GM18502 (cell line): ENCODE results near the gene KIFAP3.
"Not testable (repeated sequence)": the region's sequence is repeated elsewhere in the genome, so short reads cannot be mapped to it uniquely, and the experiment has no call there.

Experiments used
- ATAC-seq: cut with Tn5 transposase; IDR thresholded peaks from one replicate; pipeline ENCODE4 v1.9.1; 2021; ENCODE audit warnings: mild to moderate bottlenecking; ENCODE audit not compliant: unreplicated experiment, poor library complexity

The KIFAP3 gene

DNA sequence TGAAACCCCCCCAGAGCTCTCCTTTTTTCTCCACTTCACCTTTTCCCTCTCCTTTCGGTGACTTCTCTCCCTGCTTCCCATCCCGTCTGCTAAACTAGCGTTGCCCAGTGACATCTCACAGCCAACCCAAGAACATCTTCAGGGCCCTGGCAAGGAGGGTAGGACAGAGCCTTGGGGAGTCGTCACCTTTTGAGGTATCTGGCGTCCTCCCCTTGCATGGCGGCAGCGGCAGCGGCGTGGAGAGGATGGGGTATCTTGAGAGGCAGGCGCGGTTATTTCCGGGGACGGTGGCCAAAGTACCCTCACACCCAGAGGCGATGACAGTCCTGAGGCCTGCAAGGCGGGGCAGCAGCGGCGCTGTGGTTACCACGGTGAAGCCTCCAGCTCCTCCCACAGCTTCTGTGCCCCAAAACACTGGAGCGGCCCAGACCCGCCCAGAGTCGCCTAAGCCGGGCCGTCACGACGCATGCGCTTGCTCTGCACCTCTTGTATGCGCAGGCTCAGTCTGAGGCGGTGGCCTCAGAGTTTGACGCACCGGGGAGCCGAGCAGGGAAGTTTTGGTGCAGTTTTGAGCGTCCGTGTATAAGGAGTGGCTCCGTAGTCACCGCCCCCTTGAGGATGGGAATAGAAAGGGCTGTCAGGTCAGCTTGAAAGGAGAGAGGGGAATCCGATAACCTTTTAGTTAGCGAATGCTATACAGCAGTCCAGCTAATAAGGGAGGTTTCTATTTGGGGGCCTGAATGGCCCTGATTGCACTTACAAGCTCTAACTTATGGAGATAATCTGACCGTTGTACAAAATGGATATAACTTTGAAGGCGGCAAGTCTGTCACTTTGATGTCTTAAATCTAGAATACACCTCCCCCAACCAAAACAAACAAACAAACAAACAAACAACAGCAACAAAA, at the start of gene KIFAP3:
Gene KIFAP3 (minus strand): TSS at position 446 of the 908 bp plus-strand sequence. CDS start 228 bp downstream, at position 218.
- peak; percentile 99 for ATAC-seq

DNA sequence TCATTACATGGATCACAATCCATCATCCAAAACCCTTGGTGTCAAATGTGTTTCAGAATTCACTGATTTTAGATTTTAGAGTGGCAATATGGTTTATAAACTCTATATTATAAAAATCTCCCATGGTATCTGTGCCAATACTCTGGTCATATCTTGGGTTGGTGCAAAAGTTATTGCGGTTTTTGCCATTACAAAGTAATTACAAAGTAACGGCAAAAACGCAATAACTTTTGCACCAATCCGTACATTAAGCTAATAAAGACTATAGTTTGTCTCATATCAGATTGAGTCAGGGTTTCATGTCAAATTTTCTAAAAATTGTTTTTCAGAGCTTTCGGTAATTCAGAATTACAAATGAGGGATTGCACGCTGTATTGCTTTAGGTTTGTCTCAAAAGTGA, 47.9 kb upstream of the KIFAP3 start:
- ATAC-seq: no peak

- no peak for ATAC-seq
These were observed 40.4 kb upstream of the KIFAP3 start for GRCh38 chr1:170114906-170115305.

GRCh38 chr1:170113140-170113539, 38.6 kb upstream of the KIFAP3 start:
- ATAC-seq: not testable (repeated sequence)

GRCh38 chr1:170097449-170097948, 23.0 kb upstream of the KIFAP3 start:
- no peak for ATAC-seq

- no peak for ATAC-seq
These were observed 22.4 kb upstream of the KIFAP3 start for GRCh38 chr1:170096806-170097340.

GRCh38 chr1:170095976-170096748, 21.7 kb upstream of the KIFAP3 start:
- no peak for ATAC-seq

DNA sequence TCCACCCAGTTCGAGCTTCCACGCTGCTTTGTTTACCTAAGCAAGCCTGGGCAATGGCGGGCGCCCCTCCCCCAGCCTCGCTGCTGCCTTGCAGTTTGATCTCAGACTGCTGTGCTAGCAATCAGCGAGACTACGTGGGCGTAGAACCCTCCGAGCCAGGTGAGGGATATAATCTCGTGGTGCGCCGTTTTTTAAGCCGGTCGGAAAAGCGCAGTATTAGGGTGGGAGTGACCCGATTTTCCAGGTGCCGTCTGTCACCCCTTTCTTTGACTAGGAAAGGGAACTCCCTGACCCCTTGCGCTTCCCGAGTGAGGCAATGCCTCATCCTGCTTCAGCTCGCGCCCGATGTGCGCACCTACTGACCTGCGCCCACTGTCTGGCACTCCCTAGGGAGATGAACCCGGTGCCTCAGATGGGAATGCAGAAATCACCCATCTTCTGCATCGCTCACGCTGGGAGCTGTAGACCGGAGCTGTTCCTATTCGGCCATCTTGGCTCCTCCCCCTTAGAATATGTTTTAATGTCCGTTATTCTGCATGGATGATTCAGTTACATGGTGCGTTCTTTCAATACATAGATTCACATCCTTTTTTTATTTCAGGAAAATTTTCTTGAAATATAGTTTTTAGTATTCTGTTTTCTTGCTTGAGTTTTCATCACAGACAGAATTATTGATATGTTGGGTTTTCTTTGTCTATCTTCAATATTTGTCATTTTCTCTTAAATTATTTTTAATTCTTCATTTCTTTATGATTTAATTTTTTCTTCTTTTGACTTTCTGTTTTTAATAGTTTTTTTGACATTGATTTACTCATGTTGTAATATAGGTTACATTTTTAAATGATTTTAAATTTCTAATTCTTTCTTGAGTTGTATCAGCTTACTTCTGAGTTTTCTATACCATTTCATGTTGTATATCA, 20.5 kb upstream of the KIFAP3 start:
- not testable (repeated sequence) for ATAC-seq

DNA sequence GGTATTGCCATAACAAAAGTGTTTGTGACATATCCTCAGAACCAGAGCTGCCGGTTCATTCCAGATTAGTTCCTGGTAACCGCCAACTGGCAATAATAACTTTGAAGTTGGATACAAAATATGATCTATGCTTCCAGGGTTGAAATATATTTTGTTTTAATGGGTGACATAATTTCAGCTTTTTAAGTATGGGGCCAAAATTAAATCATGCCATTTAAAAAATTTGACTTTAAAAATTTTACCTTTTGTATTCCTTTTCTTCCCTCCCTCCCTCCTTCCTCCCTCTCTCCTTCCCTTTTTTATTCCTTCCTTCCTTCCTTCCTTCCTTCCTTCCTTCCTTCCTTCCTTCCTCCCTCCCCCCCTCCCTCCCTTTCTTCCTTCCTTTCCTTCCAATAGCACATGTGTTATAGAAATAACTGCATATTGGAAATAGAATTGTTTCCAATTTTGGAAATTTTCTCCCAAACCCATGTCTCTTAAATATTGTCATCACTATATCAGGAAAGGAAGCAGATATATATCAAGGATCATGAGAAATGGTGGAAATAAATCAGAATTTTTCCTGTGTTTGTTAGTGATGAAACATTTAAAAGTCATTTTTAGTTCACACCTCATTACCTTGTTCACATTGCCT, 12.0 kb upstream of the KIFAP3 start:
- ATAC-seq: no peak

DNA sequence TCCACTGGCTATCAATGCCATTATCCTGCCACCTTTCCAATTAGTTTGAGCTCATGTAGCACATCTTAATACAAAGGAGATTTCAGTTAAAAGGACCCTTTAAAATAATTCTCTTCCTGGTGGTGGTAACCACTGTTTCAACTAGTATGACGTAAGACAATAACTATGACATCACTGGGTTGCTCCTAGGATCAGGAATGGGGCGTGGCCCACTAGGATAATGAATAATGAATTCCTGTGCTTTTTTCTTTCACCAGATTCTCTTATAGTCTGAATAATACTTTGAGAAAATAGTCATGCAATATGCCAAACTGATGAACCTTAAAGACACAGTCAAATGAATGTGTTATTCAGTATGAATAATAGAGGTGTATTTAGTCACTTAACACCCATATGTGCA, 10.6 kb upstream of the KIFAP3 start:
- ATAC-seq: no peak

- no peak for ATAC-seq
These were observed 4.2 kb upstream of the KIFAP3 start for GRCh38 chr1:170078610-170079189.

DNA sequence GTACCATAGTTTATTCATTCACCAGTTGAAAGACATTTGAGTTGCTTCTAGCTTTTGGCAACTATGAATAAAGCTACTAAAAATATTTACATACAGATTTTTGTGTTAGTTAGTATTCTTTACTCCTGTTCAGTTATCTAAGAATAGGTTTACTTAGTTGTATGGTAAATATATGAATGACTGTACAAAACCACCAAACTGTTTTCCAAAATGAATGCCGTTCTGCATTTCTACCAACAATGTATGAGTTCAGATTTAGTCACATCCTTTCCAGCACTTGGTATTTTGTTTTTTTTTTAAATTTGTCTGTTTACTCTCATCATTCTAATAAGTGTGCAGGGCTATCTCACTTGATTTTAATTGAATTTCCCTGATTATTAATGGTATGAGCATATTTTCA, 3.4 kb upstream of the KIFAP3 start:
- no peak for ATAC-seq

- not testable (repeated sequence) for ATAC-seq
These were observed 2.5 kb upstream of the KIFAP3 start for GRCh38 chr1:170076952-170077351.

DNA sequence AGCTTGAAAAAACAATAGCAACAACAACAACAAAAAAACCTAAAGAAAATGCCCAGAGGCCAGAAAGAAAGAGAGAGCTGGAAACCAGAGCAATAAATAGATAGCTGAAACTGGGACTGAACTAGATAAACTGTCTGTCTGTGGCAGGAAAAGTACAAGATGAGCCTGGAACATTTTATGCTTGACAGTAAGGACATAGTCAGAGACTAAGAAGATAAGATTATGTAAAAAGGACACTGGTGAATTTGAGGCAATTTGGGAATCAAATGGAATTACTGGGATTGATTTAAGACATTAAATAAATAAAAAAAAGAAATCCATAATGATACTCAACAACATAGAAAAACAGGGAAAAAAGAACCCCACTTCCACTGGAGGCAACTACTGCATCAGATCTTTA, 1.7 kb upstream of the KIFAP3 start:
- ATAC-seq: no peak

DNA sequence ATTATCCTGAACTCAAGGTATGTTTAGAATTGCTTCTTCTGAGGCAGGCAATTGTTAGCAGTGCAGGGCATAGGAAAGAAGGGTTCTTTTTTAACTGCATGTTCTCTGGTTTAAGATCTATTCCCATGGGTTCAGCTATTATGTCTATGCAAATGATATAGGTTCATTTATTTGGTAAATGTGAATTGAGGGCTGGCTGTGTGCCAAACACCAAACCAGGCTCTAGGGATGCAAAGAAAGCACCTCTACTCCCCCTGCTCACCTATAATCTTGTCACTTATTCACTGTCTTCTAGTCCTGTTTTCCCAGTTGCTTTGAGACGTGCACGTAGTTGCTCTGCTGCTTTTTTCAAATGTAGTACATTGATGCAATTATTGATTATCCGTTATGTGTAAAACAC, 691 bp upstream of the KIFAP3 start:
- no peak for ATAC-seq

GRCh38 chr1:170073893-170074249, 624 bp downstream of the KIFAP3 start:
- no peak for ATAC-seq

DNA sequence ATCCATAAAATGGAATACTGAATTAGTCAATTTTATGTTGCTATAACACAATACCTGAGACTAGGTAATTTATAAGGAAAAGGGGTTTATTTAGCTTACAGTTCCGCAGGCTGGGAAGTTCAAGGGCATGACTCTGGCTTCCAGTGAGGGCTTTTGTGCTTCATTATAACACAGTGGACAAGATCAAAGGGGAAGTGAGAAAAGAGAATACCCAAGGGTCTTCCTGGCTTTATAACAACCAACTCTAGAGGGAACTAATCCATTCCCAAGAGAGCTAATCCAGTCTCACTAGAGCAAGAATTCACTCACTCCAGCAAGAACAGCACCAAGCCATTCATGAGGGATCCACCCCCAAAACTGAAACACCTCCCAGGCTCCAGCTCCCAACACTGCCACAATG, 3.1 kb downstream of the KIFAP3 start:
- no peak for ATAC-seq

DNA sequence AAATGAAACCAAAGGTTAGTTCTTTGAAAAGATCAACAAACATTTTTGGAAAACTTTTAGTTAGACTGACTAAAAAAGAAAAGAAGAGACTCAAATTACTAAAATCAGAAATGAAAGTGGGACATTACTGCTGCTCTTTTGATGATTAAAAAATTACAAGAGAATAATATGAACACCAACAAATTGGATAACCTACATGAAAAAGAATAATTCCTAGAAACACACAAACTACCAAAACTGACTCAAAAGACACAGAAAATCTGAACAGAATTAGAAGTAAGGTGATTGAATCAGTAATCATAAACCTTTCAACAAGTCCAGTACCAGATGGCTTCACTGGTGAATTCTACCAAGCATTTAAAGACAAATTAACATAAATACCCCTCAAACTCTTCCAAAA, 5.6 kb downstream of the KIFAP3 start:
- ATAC-seq: no peak

DNA sequence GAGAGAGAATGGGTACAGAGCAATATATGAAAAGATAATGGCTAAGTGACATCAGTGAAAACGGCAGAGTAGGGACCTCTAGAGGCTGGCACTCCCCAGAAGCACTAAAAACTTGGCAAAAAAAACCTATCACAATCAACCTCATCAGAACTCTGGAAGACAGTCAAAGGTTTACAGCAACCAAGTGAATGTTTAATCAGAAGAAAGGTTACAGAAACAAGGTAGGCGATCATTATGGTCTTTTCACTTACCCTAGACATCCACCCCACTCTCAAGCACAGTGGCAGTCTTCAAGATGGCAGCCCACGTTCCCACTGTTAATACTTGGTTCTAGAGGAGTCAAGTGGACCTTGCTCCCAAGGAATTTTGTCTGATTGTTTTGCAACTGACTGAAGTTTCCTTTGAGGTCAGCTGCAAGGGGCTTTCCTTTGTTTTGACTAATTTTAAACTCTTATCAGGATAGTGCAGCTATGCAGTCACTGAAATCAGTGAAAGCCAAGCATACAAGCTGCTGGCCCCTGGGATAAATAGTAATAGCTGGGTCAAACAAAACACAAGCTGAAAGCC, 7.2 kb downstream of the KIFAP3 start:
- peak; percentile 44 for ATAC-seq
